Measurements from ENCODE around the gene C12orf50.

Gene C12orf50

GRCh38 chr12:87930627-87931026 lies 98.6 kb downstream of the C12orf50 start:
- Histone ChIP-seq H2AFZ (ENCODE audit: low read length) (no peak overlapping the region), H3F3A (ENCODE audit: low read depth) (no peaks in the 10 kb centered on the region), H3K9ac (ENCODE audit: low read depth, low read length, poor library complexity, severe bottlenecking) (no peak overlapping the region), H4K20me1 (ENCODE audit: insufficient read depth, low read length, poor library complexity, severe bottlenecking) (no peaks in the 10 kb centered on the region), H3K4me3 (ENCODE audit: low read length, poor library complexity, severe bottlenecking) (no peak overlapping the region), H3K4me2 (ENCODE audit: low read depth, low read length, poor library complexity, severe bottlenecking) (no peak overlapping the region), H3K79me2 (ENCODE audit: insufficient read depth, low read length) (no peaks in the 10 kb centered on the region), H3K27me3 (ENCODE audit: insufficient read depth, low read length, poor library complexity, severe bottlenecking) (no peaks in the 10 kb centered on the region), H3K9me3 (ENCODE audit: insufficient read depth, low read depth, low read length) (no peaks in the 10 kb centered on the region), H3K9me2 (replicated peaks; ENCODE audit: low read depth, low read length) (no peaks in the 10 kb centered on the region), H3K4me1 (ENCODE audit: insufficient read depth, low read length, poor library complexity, severe bottlenecking) (no peaks in the 10 kb centered on the region), H3K36me3 (ENCODE audit: insufficient read depth, low read length) (no peaks in the 10 kb centered on the region)
- TF ChIP-seq EZH2phosphoT487 (IDR thresholded peaks at IDR 0.05; ENCODE audit: borderline replicate concordance) (no peak), CTCF (conservative IDR thresholded peaks at IDR 0.05; ENCODE audit: low read length) (no peak)

All from Loucy (cell line).